H1 (cell line): ENCODE results near the gene PRCP. TPM values are rescaled to one million over a fixed set of nuclear protein-coding genes. Genes with fewer than 3 reads are reported as not detected.

Experiments
- CTCF ChIA-PET: fragments of 300-600 bp; sonication (Branson Sonifier 250); formaldehyde crosslinking; loops from one replicate; lab custom pipeline; 2021; ENCODE audit not compliant: partially characterized antibody; lab: Charles Lee
- POLR2A ChIA-PET: fragments of 300-600 bp; sonication (Branson Sonifier 250); formaldehyde crosslinking; loops from one replicate; lab custom pipeline; 2021; ENCODE audit warnings: inconsistent platforms; ENCODE audit not compliant: partially characterized antibody; lab: Charles Lee
- DNase-seq, 2 experiments: peaks; one replicate each; pipeline versions ENCODE4 v3.0.0 to v3.0.0-alpha.2; 2010 to 2022; ENCODE audit warnings: low spot score in 2 of 2, low read depth in 1 of 2, mixed read lengths in 1 of 2
- FAIRE-seq: peaks from 2 replicates; lab custom pipeline; 2011; peaks lifted over from hg19 to GRCh38; lab: Jason Lieb, UNC
- H2AFZ ChIP-seq: 2 replicates; pipeline ENCODE4 v1.8.1; 2012; ENCODE audit warnings: low read length, inconsistent platforms
- H2AK5ac ChIP-seq: 2 replicates; pipeline ENCODE4 v1.6.1; 2013; ENCODE audit warnings: low read depth, low read length
- H2BK120ac ChIP-seq: replicated peaks from 2 replicates; pipeline ENCODE3; 2013; ENCODE audit warnings: low read depth, low read length, inconsistent platforms
- H2BK12ac ChIP-seq: 2 replicates; pipeline ENCODE4 v1.6.1; 2013; ENCODE audit warnings: low read depth, low read length
- H2BK15ac ChIP-seq: 2 replicates; pipeline ENCODE4 v1.6.1; 2013; ENCODE audit warnings: low read length
- H2BK20ac ChIP-seq: 2 replicates; pipeline ENCODE4 v1.6.1; 2013; ENCODE audit warnings: low read length
- H2BK5ac ChIP-seq: 2 replicates; pipeline ENCODE4 v1.6.1; 2013; ENCODE audit warnings: low read depth, low read length
- H3K14ac ChIP-seq: 2 replicates; pipeline ENCODE4 v1.6.1; 2013; ENCODE audit warnings: inconsistent platforms; ENCODE audit not compliant: insufficient read length
- H3K18ac ChIP-seq: 2 replicates; pipeline ENCODE4 v1.6.1; 2013; ENCODE audit warnings: low read length; ENCODE audit errors: extremely low read depth
- H3K23ac ChIP-seq: 2 replicates; pipeline ENCODE4 v1.6.1; 2013; ENCODE audit warnings: inconsistent platforms; ENCODE audit not compliant: insufficient read length
- H3K23me2 ChIP-seq: 2 replicates; pipeline ENCODE4 v1.6.1; 2013; ENCODE audit warnings: low read depth, low read length
- H3K27ac ChIP-seq: 2 replicates; pipeline ENCODE4 v1.6.1; 2011; ENCODE audit warnings: low read depth, low read length, inconsistent platforms
- H3K27me3 ChIP-seq, 4 experiments: replicated peaks in 1 of 4; 1 replicate in 1 of 4; 2 replicates in 3 of 4; pipeline versions ENCODE4 v1.6.1 to v1.8.1; 2011 to 2013; ENCODE audit warnings: low read length in 3 of 4, mild to moderate bottlenecking in 3 of 4, inconsistent platforms in 2 of 4, mixed read lengths in 2 of 4, moderate library complexity in 1 of 4; ENCODE audit not compliant: control insufficient read depth in 3 of 4, insufficient read depth in 3 of 4; ENCODE audit errors: extremely low read depth in 1 of 4
- H3K36me3 ChIP-seq, 4 experiments: 2 replicates each; pipeline versions ENCODE4 v1.6.1 to v1.8.1; 2011 to 2013; ENCODE audit warnings: mild to moderate bottlenecking in 4 of 4, low read length in 3 of 4, moderate library complexity in 2 of 4, control low read depth in 1 of 4, inconsistent platforms in 1 of 4; ENCODE audit not compliant: insufficient read depth in 4 of 4, control insufficient read depth in 2 of 4
- H3K4ac ChIP-seq: replicated peaks from 2 replicates; pipeline ENCODE3; 2013; ENCODE audit warnings: low read length, low read depth, mixed read lengths, inconsistent platforms; ENCODE audit not compliant: insufficient read length
- H3K4me1 ChIP-seq, 4 experiments: replicated peaks in 1 of 4; 1 replicate in 1 of 4; 2 replicates in 3 of 4; pipeline versions ENCODE4 v1.6.1 to v1.8.1; 2011 to 2013; ENCODE audit warnings: low read length in 3 of 4, inconsistent platforms in 2 of 4, mixed read lengths in 1 of 4; ENCODE audit not compliant: insufficient read depth in 4 of 4, control insufficient read depth in 3 of 4
- H3K4me2 ChIP-seq, 2 experiments: 2 replicates each; pipeline versions ENCODE4 v1.6.1 to v1.8.1; 2011 to 2013; ENCODE audit warnings: low read depth in 2 of 2, low read length in 2 of 2, control low read depth in 1 of 2, inconsistent platforms in 1 of 2, mild to moderate bottlenecking in 1 of 2; ENCODE audit not compliant: insufficient read depth in 1 of 2
- H3K4me3 ChIP-seq, 4 experiments: fragments of 200-600, 300-600 bp in 1 of 4; sonication (generic), shearing (Covaris generic), sonication (Bioruptor Twin) in 1 of 4; 2 replicates each; pipeline versions ENCODE4 v1.5.1 to v1.8.1; 2011 to 2016; ENCODE audit warnings: low read length in 4 of 4, low read depth in 3 of 4, control low read depth in 2 of 4, inconsistent platforms in 2 of 4, mild to moderate bottlenecking in 2 of 4, mixed read lengths in 1 of 4, moderate library complexity in 1 of 4; ENCODE audit not compliant: insufficient read depth in 2 of 4; ENCODE audit errors: extremely low read depth in 1 of 4
- H3K56ac ChIP-seq: replicated peaks from 2 replicates; pipeline ENCODE3; 2013; ENCODE audit warnings: low read depth, mild to moderate bottlenecking, mixed read lengths, low read length, inconsistent platforms; ENCODE audit not compliant: insufficient read length
- H3K79me1 ChIP-seq: 2 replicates; pipeline ENCODE4 v1.6.1; 2013; ENCODE audit warnings: low read depth, low read length, control low read depth
- H3K79me2 ChIP-seq, 2 experiments: 2 replicates each; pipeline versions ENCODE4 v1.6.1 to v1.8.1; 2012 to 2013; ENCODE audit warnings: low read length in 2 of 2, mild to moderate bottlenecking in 2 of 2, inconsistent platforms in 1 of 2; ENCODE audit not compliant: insufficient read depth in 2 of 2, control insufficient read depth in 1 of 2
- H3K9ac ChIP-seq, 4 experiments: replicated peaks in 1 of 4; 1 replicate in 1 of 4; 2 replicates in 3 of 4; pipeline versions ENCODE4 v1.6.1 to v1.8.1; 2011 to 2013; ENCODE audit warnings: low read depth in 3 of 4, low read length in 3 of 4, control low read depth in 2 of 4, mild to moderate bottlenecking in 2 of 4, moderate library complexity in 2 of 4, inconsistent platforms in 1 of 4; ENCODE audit errors: extremely low read depth in 1 of 4
- H3K9me3 ChIP-seq, 2 experiments: 2 replicates each; pipeline versions ENCODE4 v1.6.1 to v1.8.1; 2012 to 2013; ENCODE audit warnings: mild to moderate bottlenecking in 2 of 2, moderate library complexity in 2 of 2, control low read depth in 1 of 2, inconsistent platforms in 1 of 2, low read depth in 1 of 2, low read length in 1 of 2, mixed read lengths in 1 of 2; ENCODE audit not compliant: insufficient read depth in 2 of 2
- H4K20me1 ChIP-seq, 2 experiments: replicated peaks in 1 of 2; 2 replicates each; pipeline versions ENCODE3 to v1.8.1; 2011 to 2013; ENCODE audit warnings: inconsistent platforms in 2 of 2, low read length in 2 of 2, mild to moderate bottlenecking in 1 of 2; ENCODE audit not compliant: insufficient read depth in 2 of 2, control insufficient read depth in 1 of 2
- H4K5ac ChIP-seq: 2 replicates; pipeline ENCODE4 v1.6.1; 2013; ENCODE audit warnings: low read length, low read depth, mixed read lengths, inconsistent platforms; ENCODE audit not compliant: insufficient read length
- H4K8ac ChIP-seq: 2 replicates; pipeline ENCODE4 v1.8.0; 2013; ENCODE audit warnings: mild to moderate bottlenecking, moderate library complexity, low read length, inconsistent platforms; ENCODE audit not compliant: insufficient read depth; ENCODE audit errors: extremely low read depth
- H4K91ac ChIP-seq: replicated peaks from 2 replicates; pipeline ENCODE3; 2013; ENCODE audit warnings: low read length, mixed read lengths, inconsistent platforms; ENCODE audit not compliant: insufficient read length
- CHD1 ChIP-seq: IDR thresholded peaks from 2 replicates; pipeline ENCODE4 v1.6.1; 2012; ENCODE audit warnings: low read depth, low read length, improper control_type of control experiment
- WGBS, 2 experiments: shearing (Covaris generic) in 1 of 2; methylation state at CpG; one replicate each; pipeline versions ENCODE4 v1.1.6 to v1.1.7; 2013 to 2015; ENCODE audit warnings: low lambda C conversion rate in 2 of 2, mixed read lengths in 2 of 2, inconsistent platforms in 1 of 2, low coverage in 1 of 2, missing lambda C conversion rate in 1 of 2; ENCODE audit not compliant: insufficient replicate concordance in 2 of 2, insufficient coverage in 1 of 2, insufficient read length in 1 of 2; ENCODE audit errors: extremely low coverage in 1 of 2, missing lambda C conversion rate in 1 of 2; 5-methylcytosine and 5-hydroxymethylcytosine counted together
- polyA plus RNA-seq, 7 experiments: library from polyadenylated mRNA; depleted of rRNA in 3 of 7; stranded (reverse) in 5 of 7; unstranded in 2 of 7; fragments of >200 nt in 5 of 7; fragments of 200-250 nt in 2 of 7; gene quantifications; 1 replicate in 5 of 7; 2 replicates in 1 of 7; 4 replicates in 1 of 7; pipeline versions ENCODE4 v1.2.1 to v1.2.3, GENCODE V29; 2011 to 2013; ENCODE audit warnings: missing spikeins in 2 of 7, mixed read lengths in 2 of 7
- total RNA-seq: library from RNA; stranded (reverse); fragmentation: NEBNext Ultra II Directional; extraction: Animal tissue kit (Norgen Biotek cat#: 25700); gene quantifications from 2 replicates; pipeline ENCODE4 v1.2.1, GENCODE V29; 2021

Gene PRCP
- total and polyA plus RNA-seq, 2 of the 8 experiments (the other 6 are each of a cell fraction or from before 2014, with no cell fraction given) = 63.8 to 84.4 TPM

- Histone ChIP-seq H2AFZ (no peak overlapping the region), H3K9me3 (no peaks in the 10 kb centered on the region), H3K79me2 (no peaks in the 10 kb centered on the region), H3K4me1 (no peaks in the 10 kb centered on the region), H3K23ac (no peak overlapping the region), H4K8ac (peak overlapping the region; percentile 11; the same call in 1 of the 2 replicates), H3K23me2 (no peaks in the 10 kb centered on the region), H3K18ac (no peak overlapping the region), H2BK120ac (no peak overlapping the region), H2AK5ac (no peak overlapping the region), H2BK12ac (no peak overlapping the region), H3K9ac (no peak overlapping the region), H3K79me1 (no peaks in the 10 kb centered on the region), H3K4me3 (no peak overlapping the region), H4K20me1 (no peaks in the 10 kb centered on the region), H3K14ac (no peak overlapping the region), H2BK20ac (no peak overlapping the region), H3K36me3 (no peaks in the 10 kb centered on the region), H4K5ac (no peak overlapping the region), H3K56ac (no peak overlapping the region), H2BK15ac (no peak overlapping the region), H3K27me3 (no peaks in the 10 kb centered on the region), H3K4ac (no peak overlapping the region), H3K27ac (no peak overlapping the region), H3K4me2 (no peak overlapping the region), H4K91ac (no peak overlapping the region), H2BK5ac (no peak overlapping the region)
- ChIA-PET CTCF (interaction anchor here (1.1 kb wide), 1 partner anchor 22 kb away, joined by 4 read pairs; no protein-coding TSS in a partner anchor), POLR2A (no interaction called here)
- FAIRE-seq (no peak), DNase-seq (no peak)
- 96% methylated on average over 3 of the region's 3 CpGs; no CpG with 5 or more reads in 1 of the 2 experiments for WGBS, 2 experiments
- TF ChIP-seq CHD1 = no peak
Measured at GRCh38 chr11:82796998-82797961, 103.0 kb downstream of the PRCP start.
